Fibroblast of skin of right biceps (primary cell): ENCODE data around the gene FAF2.
"Not testable (repeated sequence)": the region's sequence is repeated elsewhere in the genome, so short reads cannot be mapped to it uniquely, and the experiment has no call there.

Experiments used
- DNase-seq: peaks from one replicate; pipeline ENCODE4 v3.0.0-alpha.2; 2013

The FAF2 gene

GRCh38 chr5:176447978-176448608, at the start of gene FAF2:
Gene FAF2, plus strand, starts transcription at chr5:176448385. Its CDS starts 23 bp downstream, at chr5:176448408.
- peak; percentile 99 for DNase-seq

- DNase-seq, result no peak
Measured at GRCh38 chr5:176400382-176401156, 47.6 kb upstream of the FAF2 start.

DNA sequence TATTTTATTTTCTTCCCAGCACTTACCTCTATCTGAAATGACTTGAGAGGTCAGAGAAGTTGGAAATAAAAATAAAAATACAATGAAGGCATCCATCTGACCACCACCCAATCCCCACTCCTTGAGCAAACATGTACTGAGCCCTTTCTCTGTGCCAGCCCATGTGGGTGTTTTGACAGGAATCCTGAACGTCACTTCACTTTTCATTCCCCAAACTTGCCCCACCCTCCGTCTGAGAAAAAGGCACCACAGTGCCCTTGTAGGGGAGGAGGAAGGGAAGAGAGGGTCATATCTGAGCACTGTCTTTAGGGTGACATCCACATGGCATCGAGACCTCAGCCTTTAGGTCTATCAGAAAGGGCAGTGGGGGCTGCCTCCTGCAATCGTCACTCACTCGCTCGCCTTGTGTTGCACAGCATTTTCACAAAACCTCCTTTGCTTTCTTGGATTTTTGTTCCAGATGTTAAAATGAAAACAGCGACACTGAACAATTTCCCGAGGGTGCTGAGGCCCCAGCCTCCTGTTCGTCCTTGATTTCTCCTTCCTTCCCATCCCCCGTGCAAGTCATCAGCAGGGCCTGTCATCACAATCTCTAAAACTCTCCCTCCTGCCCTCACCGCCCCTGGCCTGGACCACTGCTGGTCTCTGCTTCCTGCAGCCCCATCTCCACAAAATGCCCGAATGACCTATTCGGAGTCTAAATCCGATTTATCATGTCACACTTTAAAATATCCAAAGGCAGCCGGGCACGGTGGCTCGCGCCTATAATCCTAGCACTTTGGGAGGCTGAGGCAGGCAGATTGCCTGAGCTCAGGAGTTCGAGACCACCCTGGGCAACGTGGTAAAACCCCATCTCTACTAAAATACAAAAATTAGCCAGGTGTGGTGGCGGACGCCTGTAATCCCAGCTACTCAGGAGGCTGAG, 46.6 kb upstream of the FAF2 start:
- no peak for DNase-seq

DNA sequence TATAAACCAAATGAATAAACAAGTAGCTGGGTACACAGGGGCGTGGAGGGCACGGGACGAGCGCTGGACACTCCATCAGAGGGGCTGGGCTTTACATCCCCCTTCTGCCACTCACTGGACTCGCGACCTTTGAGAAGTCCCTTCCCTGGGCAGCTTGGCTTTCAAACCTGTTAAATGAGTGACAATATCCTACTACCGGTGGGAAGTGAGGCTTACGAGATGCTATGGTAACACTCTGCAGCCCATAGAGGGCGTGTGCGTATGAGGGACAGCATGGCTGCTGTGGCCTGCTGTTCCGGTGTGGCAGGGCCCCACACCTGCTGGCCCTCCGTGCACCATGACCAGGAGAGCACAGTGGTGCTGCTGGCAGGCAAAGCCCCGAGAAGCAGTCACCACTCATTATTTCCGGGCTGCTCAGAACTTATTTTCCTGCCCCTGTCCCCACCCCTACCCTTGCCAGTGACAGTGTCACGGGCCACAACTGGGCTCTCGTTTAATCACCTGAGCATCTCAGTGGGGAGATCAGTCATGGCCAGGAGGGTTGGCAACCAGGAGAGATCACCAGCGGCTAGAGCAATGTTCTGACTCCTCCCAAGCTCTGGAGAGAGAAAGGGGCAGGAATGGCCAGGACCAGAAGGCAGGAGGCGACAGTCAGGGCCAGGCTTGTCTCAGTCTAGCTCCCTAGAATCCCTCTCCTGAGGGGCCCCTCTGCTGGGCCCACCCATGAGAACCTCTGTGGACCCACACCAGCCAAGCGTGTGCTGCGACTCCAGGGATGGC, 42.3 kb upstream of the FAF2 start:
- no peak for DNase-seq

GRCh38 chr5:176406436-176407052, 41.6 kb upstream of the FAF2 start:
- no peak for DNase-seq

- no peak for DNase-seq
Measured at GRCh38 chr5:176407456-176408251, 40.5 kb upstream of the FAF2 start.

GRCh38 chr5:176408252-176408573, 40.0 kb upstream of the FAF2 start:
- DNase-seq, result not testable (repeated sequence)

DNA sequence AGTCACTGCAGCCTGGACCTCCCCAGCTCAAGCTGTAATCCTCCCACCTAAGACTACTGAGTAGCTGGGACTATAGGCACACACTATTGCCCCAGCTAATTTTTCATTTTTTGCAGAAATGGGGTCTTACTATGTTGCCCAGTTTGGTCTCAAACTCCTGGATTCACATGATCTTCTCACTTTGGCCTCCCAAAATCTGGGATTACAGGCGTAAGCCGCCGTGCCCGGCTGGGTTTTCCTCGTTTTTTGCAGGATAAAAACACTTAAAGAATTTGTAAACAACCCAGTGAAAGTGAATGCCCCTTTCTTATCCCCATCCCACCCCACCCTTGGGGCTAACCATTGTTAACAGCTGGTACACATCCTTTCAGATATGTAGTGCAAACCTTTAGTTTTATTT, 39.6 kb upstream of the FAF2 start:
- DNase-seq, result no peak

DNA sequence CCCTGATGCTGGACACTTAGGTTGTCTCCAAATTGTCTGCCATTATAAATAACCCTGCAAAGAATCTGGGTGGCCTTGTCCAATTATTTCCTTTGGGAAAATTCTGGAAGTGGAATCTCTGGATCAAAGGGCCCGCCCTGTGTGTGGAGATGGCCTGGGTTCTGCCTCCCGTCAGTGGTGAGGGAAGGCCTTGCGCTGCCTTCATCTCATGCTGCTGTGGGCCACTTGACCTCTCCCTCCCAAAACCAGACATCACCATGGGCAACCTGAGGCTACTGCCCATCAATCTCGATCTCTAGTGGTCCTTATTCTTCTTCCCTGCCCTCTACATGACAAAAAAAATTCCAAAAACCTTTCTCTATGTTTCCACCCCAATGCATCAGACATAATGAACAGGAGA, 38.4 kb upstream of the FAF2 start:
- DNase-seq, result no peak

DNA sequence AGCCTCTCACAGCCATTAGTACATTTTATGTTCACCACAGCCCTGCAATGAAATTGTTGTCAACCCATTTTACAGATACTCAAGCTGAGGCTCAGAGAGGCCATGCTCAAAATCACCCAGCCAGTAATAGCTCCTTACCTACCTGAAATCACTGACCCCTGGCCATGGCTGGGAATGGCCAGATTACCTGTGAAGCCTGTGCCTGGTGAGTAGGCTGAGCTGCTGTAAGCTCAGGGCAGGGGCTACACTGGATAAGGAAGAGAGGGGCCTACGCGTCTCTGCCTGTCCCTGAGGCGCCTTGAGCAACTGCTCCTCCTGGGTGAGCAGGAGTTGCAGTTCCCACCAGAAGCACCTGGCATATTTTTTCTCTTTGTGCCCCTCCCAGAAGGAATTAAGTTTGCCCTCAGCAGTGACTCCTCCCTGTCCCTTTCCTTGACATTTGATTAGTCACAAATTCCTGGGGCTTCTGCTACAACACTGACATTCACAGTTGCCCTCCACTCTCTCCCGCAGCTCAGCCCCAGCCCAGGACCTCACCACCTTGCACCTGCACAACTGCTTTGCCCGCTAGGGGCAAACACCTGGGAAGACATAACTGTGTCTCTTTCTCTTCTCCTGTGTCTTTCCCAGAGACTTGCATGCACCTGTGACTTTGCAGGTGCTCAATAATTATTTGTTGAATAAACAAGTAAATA, 37.6 kb upstream of the FAF2 start:
- DNase-seq, result no peak

- DNase-seq, result no peak
Measured at GRCh38 chr5:176412517-176413254, 35.5 kb upstream of the FAF2 start.

- DNase-seq, result no peak
Measured at GRCh38 chr5:176413255-176413565, 35.0 kb upstream of the FAF2 start.

DNA sequence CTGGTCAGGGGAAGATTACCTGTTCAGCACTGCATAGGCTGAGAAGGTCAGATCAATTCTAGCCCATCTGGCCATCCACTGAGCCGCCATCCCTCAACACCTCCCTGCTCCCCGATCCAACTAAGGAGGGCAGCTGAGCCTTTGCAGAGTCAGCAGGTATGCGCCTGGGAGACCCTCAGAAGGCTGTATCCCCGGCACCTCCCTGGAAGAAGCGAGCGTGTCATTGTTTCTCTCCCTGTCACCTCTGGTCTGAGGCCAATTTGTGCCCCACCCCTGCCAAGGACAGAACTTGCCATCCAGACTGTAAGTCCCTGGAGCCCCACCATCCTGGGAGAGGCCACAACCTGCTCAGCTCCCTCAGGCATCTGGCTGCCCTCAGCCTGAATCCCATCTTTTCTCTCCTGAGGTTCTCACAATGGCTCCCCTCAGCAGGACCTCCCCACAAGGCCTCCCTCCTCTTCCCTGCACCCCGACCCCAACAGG, 34.4 kb upstream of the FAF2 start:
- DNase-seq, result no peak

- no peak for DNase-seq
Measured at GRCh38 chr5:176414704-176415103, 33.5 kb upstream of the FAF2 start.

GRCh38 chr5:176415240-176415951, 32.8 kb upstream of the FAF2 start:
- DNase-seq, result no peak

- DNase-seq, result peak; percentile 83
Measured at GRCh38 chr5:176415952-176416924, 31.9 kb upstream of the FAF2 start, which contains the start of gene CLTB. Gene CLTB, minus strand, starts transcription at chr5:176416539. Its CDS starts 176 bp downstream, at chr5:176416363.

DNA sequence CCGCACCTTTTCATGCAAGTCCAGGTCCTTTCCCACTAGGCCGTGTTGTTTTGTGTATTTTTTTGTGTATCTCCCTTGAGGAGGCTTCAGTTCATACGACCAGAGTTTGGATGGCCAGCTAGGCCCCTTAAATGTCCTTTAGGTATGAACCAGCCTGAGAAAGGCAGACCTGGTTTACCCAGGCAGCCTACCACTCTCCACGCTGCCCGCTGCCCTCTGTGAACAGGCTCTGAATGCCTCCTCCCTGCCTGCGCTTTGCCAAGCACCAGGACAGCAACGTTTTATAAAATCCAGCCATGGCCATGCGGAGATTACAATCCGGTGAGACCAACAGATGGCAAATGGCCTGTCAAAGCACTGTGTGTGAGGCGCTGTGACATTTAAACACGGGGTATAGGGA, 31.2 kb upstream of the FAF2 start:
- DNase-seq, result no peak

GRCh38 chr5:176418251-176418650, 29.9 kb upstream of the FAF2 start:
- no peak for DNase-seq
